Tibial artery (tissue), 4 donors: ENCODE data around the gene MAS1L.

Experiments used
- DNase-seq, 2 donors: peaks; one replicate each; pipeline ENCODE4 v3.0.0-alpha.2; 2019
- H3K27ac ChIP-seq, 2 donors: fragments of 200-600 bp; sonication (generic) in 1 of 2; 1 replicate in 1 of 2; 2 replicates in 1 of 2; pipeline ENCODE4 v1.5.1; 2018 to 2019; ENCODE audit warnings: mild to moderate bottlenecking in 1 of 2
- H3K27me3 ChIP-seq, 2 donors: fragments of 200-600 bp; sonication (generic) in 1 of 2; one replicate each; pipeline versions ENCODE4 v1.5.1 to v1.6.0; 2016 to 2019
- H3K36me3 ChIP-seq, 3 donors: fragments of 200-600 bp; sonication (generic) in 2 of 3; one replicate each; pipeline ENCODE4 v1.5.1; 2016 to 2019; ENCODE audit warnings: mild to moderate bottlenecking in 2 of 3
- H3K4me1 ChIP-seq, 4 donors: fragments of 200-600 bp; sonication (generic) in 2 of 4; 1 replicate in 3 of 4; 2 replicates in 1 of 4; pipeline ENCODE4 v1.5.1; 2016 to 2019
- H3K4me3 ChIP-seq, 2 donors: fragments of 200-600 bp; sonication (generic) in 1 of 2; 1 replicate in 1 of 2; 2 replicates in 1 of 2; pipeline ENCODE4 v1.5.1; 2018 to 2019; ENCODE audit warnings: mild to moderate bottlenecking in 2 of 2
- H3K9me3 ChIP-seq, 3 donors: fragments of 200-600 bp; sonication (generic) in 1 of 3; one replicate each; pipeline ENCODE4 v1.5.1; 2016 to 2019
- CTCF ChIP-seq, 2 experiments: fragments of 200-600 bp in 1 of 2; fragments of 450-650 bp in 1 of 2; IDR thresholded peaks; one replicate each; pipeline ENCODE4 v1.5.1; 2017 to 2019; ENCODE audit warnings: antibody characterized with exemption in 2 of 2, mild to moderate bottlenecking in 1 of 2, moderate library complexity in 1 of 2
- intact Hi-C: fragments of 100-400 bp; cut with DNase I; formaldehyde crosslinking; loops from one replicate; pipeline ENCODE4 v1.15.0; 2023; ENCODE audit warnings: low total_unique reads

The MAS1L gene

GRCh38 chr6:29510202-29510601 lies 22.4 kb upstream of the MAS1L start:
- Histone ChIP-seq H3K4me1 (no peaks in the 10 kb centered on the region), H3K36me3 (no peaks in the 10 kb centered on the region), H3K27ac (no peak overlapping the region), H3K27me3 (peaks cover 0 to 7% of the 10 kb centered on the region in 2 donors), H3K4me3 (no peak overlapping the region), H3K9me3 (no peaks in the 10 kb centered on the region)
- TF ChIP-seq CTCF (IDR thresholded peaks at IDR 0.05) = no peak
- no peak for DNase-seq
- intact Hi-C loops = no loop called here

- Histone ChIP-seq H3K4me1 (no peaks in the 10 kb centered on the region), H3K36me3 (no peaks in the 10 kb centered on the region), H3K4me3 (no peak overlapping the region), H3K27ac (no peak overlapping the region), H3K9me3 (no peaks in the 10 kb centered on the region), H3K27me3 (peaks cover 0 to 7% of the 10 kb centered on the region in 2 donors)
- no peak for DNase-seq
- TF ChIP-seq CTCF (IDR thresholded peaks at IDR 0.05) = no peak
- intact Hi-C loops = no loop called here
Measured at GRCh38 chr6:29509711-29510110, 22.0 kb upstream of the MAS1L start.

- H3K27me3 ChIP-seq = peaks cover 0 to 7% of the 10 kb centered on the region in 2 donors
- no peaks in the 10 kb centered on the region for H3K9me3 ChIP-seq
- no peaks in the 10 kb centered on the region for H3K4me1 ChIP-seq
- no peak overlapping the region for H3K27ac ChIP-seq
- no peak for DNase-seq
- H3K4me3 ChIP-seq = no peak overlapping the region
- no peak for TF ChIP-seq CTCF (IDR thresholded peaks at IDR 0.05)
- H3K36me3 ChIP-seq = no peaks in the 10 kb centered on the region
- intact Hi-C loops = no loop called here
Measured at GRCh38 chr6:29509239-29509638, 21.5 kb upstream of the MAS1L start.

GRCh38 chr6:29507319-29507718 lies 19.6 kb upstream of the MAS1L start:
- H3K27ac ChIP-seq = no peak overlapping the region
- no peak overlapping the region for H3K4me3 ChIP-seq
- H3K9me3 ChIP-seq = no peaks in the 10 kb centered on the region
- H3K36me3 ChIP-seq = no peaks in the 10 kb centered on the region
- no peak for TF ChIP-seq CTCF (IDR thresholded peaks at IDR 0.05)
- no peak for DNase-seq
- intact Hi-C loops = no loop called here
- peaks cover 0 to 7% of the 10 kb centered on the region in 2 donors for H3K27me3 ChIP-seq
- no peaks in the 10 kb centered on the region for H3K4me1 ChIP-seq

- H3K9me3 ChIP-seq = no peaks in the 10 kb centered on the region
- no peaks in the 10 kb centered on the region for H3K36me3 ChIP-seq
- no peak for DNase-seq
- no peak for TF ChIP-seq CTCF (IDR thresholded peaks at IDR 0.05)
- no peak overlapping the region for H3K4me3 ChIP-seq
- H3K27ac ChIP-seq = no peak overlapping the region
- peaks cover 0 to 7% of the 10 kb centered on the region in 2 donors for H3K27me3 ChIP-seq
- H3K4me1 ChIP-seq = no peaks in the 10 kb centered on the region
- intact Hi-C loops = no loop called here
Measured at GRCh38 chr6:29506446-29507067, 18.8 kb upstream of the MAS1L start.

- H3K4me1 ChIP-seq = no peaks in the 10 kb centered on the region
- H3K9me3 ChIP-seq = no peaks in the 10 kb centered on the region
- no peak for TF ChIP-seq CTCF (IDR thresholded peaks at IDR 0.05)
- no peaks in the 10 kb centered on the region for H3K36me3 ChIP-seq
- H3K27me3 ChIP-seq = peaks cover 0 to 11% of the 10 kb centered on the region in 2 donors
- H3K4me3 ChIP-seq = no peak overlapping the region
- H3K27ac ChIP-seq = no peak overlapping the region
- no peak for DNase-seq
- intact Hi-C loops = no loop called here
Measured at GRCh38 chr6:29505808-29506207, 18.1 kb upstream of the MAS1L start.
